Activated CD8-positive, alpha-beta memory T cell treated with anti-CD3 and anti-CD28 coated beads for 48 hours (primary cell): ENCODE measurements around the gene CEP170.
"Not testable (repeated sequence)": the region's sequence is repeated elsewhere in the genome, so short reads cannot be mapped to it uniquely, and the experiment has no call there.

Source experiments
- DNase-seq, 3 experiments: peaks; one replicate each; pipeline ENCODE4 v3.0.0-alpha.2; 2020; ENCODE audit warnings: low read depth in 2 of 3, low spot score in 2 of 3

Gene CEP170

DNA sequence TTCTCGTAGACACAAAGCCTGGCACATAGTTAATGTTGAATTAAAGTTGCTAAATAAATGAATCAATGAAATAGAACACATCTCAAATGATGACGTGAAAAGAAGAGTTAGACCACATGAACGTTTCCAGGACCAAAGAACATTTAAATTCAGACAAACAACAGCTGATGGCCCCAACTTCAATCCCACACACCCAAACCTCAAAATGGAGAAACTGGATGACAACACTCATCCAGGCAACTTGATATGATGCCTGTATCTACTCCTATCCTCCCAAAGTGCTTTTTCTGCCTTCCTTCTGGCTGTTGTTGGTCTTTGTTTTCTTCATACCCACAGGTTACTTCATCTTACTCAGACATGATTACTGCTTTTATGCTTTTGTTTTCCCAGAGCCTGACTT is 71.9 kb downstream of the CEP170 start:
- DNase-seq, result not testable (repeated sequence)

DNA sequence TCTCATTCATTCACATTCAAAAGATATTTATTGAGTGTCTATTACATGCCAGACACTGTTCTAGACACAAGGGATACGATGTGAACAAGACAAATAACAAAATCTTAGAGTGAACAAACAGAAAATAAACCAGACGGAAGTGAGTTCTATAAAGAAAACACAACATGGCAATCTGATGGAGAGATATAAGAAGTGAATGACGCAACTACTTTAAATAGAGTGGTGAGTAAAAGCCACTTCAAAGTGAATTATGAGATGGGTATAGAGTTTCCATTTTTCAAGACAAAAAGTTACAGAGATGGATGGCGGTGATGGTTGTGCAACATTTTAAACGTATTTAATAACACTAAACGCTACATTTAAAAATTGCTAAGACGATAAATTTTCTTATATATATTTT is 75.4 kb downstream of the CEP170 start:
- no peak for DNase-seq

DNA sequence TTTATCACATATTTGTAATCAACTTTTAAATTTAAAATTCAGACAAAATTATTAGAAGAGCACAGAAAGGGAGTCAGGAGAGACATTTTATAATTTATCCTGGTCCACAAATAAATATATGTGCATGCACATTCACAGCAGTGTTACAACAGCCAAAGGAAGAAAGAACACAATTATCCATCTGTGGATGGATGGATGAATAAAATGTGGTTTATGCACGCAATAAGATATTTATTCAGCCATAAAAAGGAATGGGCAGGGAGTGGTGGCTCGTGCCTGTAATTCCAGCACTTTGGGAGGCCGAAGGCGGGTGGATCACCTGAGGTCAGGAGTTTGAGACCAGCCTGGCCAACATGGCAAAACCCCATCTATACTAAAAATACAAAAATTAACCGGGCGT is 77.3 kb downstream of the CEP170 start:
- DNase-seq, result not testable (repeated sequence)

DNA sequence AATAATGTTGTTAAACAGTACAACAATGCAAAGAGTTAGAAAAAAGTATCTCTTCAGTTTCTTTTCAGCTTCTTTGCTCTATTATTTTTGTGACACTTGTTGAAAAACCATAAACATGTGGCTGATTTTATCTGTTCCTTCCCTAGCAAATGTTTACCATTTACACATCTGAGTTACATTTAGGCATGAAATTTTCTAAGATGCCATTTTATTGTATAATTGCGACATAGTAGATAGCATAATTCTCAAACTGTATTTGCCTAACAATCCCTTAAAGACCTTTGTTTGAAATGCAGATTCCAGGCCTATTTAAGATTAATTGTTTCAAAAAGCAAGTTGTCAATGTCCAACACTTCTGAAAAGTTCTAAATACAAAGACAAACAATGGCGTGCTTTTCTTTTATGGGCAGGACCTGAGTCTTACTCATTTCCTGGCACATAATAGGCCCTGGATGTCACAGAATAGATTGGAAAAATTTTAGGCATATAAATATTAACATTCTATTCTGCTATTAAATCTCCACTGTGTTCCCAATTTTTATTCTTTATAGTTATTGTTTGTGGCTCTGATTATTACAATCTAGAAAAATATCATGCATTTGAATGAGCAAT is 81.2 kb downstream of the CEP170 start:
- not testable (repeated sequence) for DNase-seq

DNA sequence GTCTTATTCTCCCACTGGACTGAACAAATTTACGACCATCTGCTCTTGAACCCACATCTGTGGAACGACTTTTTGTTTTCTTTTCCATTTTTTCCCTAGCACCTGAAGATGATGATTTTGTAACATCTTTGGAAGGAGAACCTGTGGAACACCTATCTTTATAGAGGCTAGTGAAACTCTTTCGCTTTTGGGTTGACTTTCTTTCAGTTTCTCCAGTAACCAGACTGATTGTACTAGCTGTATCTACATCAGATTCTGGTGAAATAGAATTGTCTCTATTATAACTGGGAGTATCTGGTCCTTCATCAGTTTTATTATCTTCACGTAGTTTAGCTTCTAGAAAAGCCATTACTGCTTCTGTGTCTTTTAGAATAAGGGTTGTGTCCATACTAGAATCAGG is 90.2 kb downstream of the CEP170 start:
- not testable (repeated sequence) for DNase-seq

DNA sequence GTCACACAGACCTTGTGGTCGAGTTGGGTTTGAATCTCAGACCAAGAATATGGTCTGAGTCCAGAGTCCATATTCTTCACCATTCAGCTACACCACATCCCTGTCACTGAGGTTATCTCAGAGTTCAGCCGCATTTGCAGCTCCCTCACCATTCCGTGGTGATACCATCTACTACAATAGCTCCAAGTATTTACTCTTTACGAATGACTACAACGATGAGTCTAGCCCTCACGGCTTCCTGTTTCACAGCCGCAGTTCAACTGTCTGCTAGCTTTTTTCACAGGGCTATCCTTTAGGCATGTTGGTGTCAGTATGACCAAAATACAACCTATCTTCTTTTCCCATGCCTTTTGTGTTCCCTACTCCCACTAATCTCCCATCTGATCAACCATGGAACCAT is 104.2 kb downstream of the CEP170 start:
- not testable (repeated sequence) for DNase-seq

DNA sequence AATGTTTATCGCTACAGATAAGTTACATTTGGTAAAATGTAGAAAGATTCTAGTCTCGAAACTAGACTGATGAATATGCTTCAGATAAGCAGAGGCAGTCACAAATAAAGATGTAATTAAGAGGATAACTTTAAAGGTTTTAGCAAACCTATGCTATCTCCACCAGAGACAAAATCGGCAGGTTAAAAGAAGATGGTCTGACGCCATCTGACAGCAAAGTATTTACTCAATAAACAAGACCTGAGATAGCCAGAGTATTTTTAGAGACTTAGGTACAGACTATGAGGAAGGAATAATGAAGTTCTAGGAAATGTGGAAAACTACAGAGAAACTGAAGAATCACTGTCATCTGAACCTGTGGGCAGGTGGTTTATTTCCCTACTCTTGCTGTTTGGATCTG is 106.0 kb downstream of the CEP170 start:
- DNase-seq, result not testable (repeated sequence)

DNA sequence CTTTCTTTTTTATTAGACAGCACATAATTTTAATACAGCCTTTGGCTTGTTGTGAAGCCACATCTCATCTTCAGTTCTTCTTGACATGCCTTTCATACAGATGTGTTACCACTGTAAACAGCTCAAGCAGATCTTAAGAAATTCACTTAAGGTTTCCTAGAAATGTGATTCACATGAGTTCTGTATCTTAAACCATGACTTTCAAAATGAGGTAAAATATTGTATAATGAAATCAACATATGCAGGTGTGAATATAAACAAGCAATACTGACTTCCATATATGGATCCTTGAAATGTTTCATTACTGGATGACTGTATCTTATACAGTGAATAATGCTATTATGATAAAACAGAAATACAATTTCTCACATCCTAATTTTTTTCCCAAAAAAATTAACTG is 107.7 kb downstream of the CEP170 start:
- DNase-seq, result not testable (repeated sequence)

DNA sequence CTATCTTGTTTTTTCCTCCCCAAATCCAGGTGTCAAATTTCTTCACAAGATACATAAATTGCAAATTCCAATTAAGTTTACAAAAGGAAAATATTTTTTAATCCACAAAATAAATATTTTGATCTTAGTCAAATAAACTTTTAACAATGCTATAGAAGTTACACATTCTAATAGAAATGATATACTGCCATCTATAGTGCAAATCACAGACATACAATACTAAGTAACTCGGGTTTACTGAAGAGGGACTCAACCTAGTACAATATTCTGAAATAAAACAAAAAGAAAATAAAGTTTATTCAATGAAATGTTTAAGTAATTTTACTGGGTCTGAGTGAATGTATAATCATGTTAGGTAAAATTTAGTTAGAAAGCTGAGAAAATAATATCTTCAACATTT is 114.6 kb downstream of the CEP170 start:
- DNase-seq, result not testable (repeated sequence)

DNA sequence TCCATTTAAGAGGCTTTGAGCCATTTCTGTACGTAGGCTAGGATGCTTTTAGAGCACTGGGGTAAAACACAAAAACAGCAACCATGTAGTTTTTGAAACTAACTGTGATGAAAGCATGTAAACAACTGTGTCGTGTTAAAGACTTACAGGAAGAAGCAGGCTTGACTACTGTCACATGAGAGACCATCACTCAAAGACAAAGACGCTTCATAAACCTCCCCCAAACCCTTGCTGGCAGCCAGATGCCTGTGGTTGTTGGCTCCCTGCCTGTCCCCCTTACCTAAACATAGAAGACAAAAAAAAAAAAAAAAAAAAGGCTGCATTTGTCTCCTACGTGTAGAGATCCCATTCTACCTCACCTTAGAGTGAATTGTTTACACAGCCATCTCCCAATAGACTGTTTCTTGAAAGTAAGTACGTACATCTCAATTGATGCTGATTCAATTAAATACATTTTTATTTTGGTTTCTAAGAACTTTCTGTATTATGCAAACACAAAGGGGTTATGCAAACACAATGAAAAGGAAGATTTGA is 132.1 kb downstream of the CEP170 start:
- DNase-seq, result not testable (repeated sequence)

DNA sequence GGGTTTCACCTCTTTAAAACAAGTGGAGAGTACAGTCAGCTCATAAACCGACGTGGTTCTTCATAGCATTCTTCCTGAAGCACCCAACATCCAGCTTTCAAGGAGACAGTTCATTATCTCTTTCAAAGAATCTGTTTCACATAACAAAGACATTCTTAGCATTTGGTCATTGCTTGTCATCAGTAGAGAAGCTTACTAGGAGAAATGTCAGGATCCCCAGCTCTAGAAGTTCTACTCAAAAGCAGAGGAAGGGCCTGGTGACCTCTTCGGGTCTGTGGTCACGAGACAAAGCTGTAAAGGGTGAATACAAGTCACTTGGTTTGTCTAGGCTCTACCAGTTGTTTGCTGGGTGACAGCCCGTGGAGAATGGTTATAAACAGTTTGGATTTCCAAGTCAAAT is 133.1 kb downstream of the CEP170 start:
- not testable (repeated sequence) for DNase-seq

DNA sequence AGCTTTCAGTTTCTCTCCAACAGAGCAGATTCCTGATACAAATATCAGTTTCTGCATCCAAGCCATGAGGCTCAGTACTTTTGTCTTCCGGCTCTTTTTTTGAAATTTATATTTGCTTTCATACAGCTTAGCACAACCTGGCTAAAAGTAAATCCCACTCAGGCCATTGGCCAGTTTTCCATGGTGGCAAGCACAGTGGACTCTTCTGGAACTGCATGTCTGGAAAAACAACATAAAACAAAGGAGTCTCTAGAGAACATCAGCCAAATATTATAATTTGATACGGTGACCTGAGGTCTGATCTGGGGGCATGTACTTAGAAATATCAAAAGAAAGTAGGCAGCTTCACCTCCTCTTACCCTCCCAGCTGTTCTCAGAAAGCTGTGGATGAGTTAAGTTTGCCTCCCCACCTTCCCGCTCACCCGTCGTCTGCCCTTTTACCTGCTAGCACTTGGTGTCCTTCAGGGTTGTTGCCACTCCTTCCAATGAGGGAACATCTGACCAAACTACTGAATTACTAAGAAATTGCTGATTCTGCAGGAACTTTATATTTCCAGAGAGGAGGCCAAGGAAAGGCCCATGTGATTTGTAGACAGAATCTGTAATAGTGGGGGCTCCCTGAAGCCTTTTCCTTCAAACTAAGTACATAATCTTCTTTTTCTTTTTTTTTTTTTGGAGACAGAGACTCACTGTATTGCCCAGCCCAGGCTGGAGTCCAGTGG is 136.3 kb downstream of the CEP170 start:
- not testable (repeated sequence) for DNase-seq

DNA sequence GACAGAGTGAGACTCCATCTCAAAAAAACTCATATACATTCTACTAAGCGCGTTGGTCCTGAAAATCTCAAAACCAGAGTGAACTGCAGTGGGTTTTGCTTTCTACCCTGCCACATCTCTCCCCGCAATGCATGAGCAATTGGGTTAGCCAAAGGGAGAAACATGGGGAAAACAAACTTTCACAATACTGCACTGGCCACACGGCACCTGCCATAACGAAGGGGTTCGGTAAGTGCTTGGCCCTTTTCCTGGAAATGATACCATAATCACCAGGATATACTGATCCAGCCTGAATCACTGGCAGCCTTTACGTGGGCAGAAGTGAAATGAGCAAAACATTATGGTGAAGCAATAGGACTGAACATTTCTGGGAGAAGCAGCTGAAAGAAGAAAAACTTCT is 138.9 kb downstream of the CEP170 start:
- DNase-seq, result not testable (repeated sequence)

DNA sequence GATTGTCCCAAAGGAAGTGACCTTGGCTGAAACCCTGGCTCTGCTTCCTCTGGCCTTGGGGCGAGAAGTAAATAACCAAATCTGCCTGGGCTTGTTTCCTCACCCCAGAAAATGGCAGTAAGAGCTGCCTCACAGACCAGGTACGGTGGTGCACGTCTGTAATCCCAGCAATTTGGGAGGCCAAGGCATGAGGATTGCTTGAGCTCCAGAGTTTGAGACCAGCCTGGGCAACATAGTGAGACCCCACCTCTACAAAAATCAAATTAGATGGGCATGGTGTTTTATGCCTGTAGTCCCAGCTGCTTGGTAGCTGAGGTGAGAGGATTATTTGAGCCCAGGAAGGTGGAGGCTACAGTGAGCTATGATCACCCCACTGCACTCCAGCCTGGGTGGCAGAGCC is 140.3 kb downstream of the CEP170 start:
- not testable (repeated sequence) for DNase-seq

DNA sequence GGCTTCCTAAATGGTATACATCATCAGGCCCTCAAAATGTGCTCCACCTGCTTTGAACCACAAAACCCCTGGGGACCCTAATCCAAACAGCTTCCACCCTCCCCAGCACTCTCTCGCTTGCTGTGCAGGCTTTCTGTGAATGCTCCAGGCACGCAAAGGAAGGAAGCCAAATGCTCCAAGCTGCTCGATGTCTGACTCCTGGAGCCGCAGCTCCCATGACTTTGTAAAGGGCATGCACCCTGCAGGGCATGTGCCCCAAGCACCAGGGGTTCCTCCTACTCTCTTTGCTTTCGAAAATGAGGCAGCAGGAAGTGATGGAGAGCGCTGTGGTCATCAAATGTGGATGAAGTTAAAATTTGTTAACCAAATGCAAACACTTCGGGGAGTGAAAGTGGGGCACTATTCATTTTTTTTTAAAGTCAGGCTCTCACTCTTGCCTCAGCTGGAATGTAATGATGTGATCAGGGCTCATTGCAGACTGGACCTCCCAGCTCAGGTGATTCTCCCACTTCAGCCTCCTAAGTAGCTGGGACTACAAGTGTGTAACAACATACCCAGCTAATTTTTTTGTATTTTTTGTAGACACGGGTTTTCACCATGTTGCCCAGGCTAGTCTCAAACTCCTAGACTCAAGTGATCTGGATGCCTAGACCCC is 140.9 kb downstream of the CEP170 start:
- DNase-seq, result not testable (repeated sequence)

DNA sequence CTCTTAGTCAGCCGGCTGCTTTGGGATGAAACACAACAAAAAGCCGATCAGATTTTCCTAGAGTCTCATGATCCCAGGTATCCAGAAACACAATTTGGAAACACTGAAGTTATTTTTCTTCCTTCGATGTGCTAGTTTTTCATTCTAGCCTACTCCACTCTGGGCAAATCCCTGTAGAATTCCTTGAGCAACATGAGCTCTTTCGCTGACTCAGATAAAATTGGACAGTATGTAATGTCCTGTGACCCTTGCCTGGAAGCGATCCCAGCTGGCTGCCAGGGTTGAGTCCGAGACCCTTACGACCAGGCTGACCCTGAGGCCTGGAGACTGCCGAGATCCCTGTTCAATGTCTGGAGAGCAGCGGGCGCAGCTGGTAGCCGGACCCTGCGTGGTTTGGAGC is 147.9 kb downstream of the CEP170 start:
- DNase-seq, result not testable (repeated sequence)

DNA sequence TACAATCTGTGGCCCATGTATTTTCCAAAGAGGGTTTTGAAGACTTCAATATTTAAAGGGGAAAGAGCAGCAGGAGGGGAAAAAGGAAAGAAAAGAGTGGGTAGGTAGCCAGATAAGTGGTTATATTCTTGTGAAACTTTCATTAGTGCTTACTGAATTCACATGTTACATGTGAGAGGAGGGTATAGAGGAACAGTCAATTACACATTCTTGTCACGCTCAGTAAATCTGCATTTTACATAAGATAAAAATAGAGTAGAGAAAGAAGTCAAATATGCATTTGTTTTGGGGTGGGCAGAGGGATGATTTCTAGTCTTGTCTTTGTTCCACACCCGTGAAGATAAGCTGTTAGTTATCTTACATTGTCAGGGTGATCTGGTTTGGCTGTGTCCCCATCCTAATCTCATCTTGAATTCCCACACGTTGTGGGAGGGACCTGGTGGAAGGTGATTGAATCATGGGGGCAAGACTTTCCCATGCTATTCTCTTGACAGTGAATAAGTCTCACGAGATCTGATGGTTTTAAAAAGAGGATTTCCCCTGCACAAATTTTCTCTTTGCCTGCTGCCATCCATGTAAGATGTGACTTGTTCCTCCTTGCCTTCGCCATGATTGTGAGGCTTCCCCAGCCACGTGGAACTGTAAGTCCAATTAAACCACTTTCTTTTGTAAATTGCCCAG is 149.3 kb downstream of the CEP170 start:
- not testable (repeated sequence) for DNase-seq

DNA sequence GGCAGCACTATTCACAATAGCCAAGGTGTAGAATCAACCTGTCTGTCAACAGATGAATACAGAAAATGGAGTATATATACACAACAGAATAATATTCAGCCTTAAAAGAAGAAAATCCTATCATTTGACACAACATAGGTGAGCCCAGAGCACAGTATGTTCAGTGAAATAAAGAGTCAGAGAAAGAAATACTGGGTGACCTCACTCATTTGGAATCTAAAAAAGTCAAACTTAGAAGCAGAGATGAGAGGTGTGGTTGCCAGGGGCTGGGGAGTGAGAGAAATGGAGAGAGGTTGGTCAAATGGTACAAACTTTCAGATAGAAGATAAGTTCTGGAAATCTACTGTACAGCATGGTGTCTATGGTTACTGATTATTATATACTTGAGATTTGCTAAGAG is 150.0 kb downstream of the CEP170 start:
- not testable (repeated sequence) for DNase-seq

DNA sequence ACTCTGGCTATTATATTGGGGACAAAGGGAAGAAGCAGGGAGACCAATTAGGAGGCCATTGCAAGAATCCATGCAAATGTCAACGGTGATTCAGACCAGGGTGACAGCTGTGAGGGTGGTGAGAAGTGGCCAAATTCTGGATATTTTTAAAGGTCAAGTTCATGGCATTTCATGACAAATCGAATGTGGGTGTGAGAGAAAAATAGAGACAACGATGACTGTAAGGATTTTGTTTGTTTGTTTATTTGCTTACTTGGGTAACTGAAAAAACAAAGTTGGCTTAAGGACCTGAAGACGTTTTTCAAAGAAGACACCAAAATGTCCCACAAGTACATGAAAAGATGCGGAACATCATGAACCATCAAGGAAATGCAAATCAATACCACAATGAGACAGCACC is 150.6 kb downstream of the CEP170 start:
- DNase-seq, result not testable (repeated sequence)

DNA sequence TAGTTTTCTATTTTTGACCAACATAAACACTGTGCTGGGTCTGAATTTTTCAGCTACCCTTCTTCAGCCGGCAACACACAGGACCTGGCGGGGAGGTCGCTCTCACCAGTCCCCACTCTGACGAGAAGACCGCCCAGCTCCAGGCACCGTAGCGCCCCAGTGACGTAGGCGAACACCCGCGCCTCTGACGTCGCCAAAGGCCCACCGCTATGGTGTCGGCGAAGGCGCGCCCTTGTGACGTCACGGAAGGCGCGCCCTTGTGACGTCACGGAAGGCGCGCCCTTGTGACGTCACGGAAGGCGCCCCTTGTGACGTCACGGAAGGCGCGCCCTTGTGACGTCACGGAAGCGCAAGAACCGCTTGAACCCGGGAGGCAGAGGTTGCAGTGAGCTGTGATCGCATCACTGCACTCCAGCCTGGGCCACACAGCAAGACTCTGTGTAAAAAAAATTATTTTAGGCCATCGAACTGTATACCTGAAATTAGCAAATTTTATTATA is 153.5 kb downstream of the CEP170 start:
- DNase-seq, result peak; percentile 49 to 59 (median 52)

DNA sequence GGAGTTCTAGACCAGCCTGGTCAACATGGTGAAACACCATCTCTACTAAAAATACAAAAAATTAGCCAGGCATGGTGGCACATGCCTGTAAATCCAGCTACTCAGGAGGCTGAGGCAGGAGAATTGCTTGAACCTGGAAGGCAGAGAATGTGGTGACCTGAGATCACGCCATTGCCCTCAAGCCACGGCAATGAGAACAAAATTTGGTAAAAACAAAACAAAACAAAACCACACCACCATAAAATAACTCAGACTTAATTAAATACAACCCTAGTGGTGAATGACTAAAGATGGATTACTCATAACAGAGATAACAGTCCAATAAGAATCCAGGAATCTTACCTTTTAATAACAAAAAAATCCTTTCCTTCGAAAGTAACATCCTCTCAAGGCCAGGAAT is 167.7 kb downstream of the CEP170 start:
- DNase-seq, result not testable (repeated sequence)
